IPS-18c (cell line): Measurements from ENCODE around the gene GRAMD1B.

Source experiments
- H3K4me3 ChIP-seq: 2 replicates; pipeline ENCODE4 v1.7.0; 2013; ENCODE audit warnings: low read depth, mild to moderate bottlenecking, low read length, moderate library complexity; ENCODE audit not compliant: insufficient read depth
- H3K9me3 ChIP-seq: one replicate; pipeline ENCODE4 v1.6.1; 2013; ENCODE audit warnings: mild to moderate bottlenecking, low read length, moderate library complexity; ENCODE audit not compliant: control insufficient read depth, insufficient read depth

The GRAMD1B gene

DNA sequence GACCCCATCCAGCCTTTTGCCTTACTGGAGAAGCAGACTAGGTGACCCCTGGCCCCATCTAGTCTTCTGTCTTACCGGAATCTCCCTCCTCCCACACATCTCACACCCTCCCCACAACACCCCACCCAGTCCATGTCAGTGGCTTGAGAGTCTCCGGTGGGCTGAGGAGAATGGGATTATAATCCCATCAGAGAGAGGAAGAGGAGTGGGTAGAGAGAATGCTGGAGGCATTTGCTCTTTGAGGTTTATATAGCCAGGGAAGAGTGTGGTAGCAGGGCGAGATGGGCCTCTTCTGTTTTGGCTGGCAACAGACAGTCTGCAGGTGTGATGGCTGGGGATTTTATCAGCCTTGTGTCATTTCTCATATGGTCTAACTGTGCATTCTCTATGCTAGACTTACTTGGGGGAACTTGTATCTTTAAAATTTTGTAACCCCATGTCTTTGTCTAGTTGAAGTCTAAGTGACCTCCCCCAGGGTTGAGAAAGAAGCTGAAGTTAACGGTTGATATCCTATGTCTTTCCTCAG lies 50.3 kb downstream of the GRAMD1B start:
- no peaks in the 10 kb centered on the region for H3K9me3 ChIP-seq
- H3K4me3 ChIP-seq, result no peak overlapping the region

GRCh38 chr11:123480882-123481281 lies 50.8 kb downstream of the GRAMD1B start:
- H3K4me3 ChIP-seq, result no peak overlapping the region
- no peaks in the 10 kb centered on the region for H3K9me3 ChIP-seq

- Histone ChIP-seq H3K4me3 (no peak overlapping the region), H3K9me3 (no peaks in the 10 kb centered on the region)
Measured at GRCh38 chr11:123481640-123482039, 51.6 kb downstream of the GRAMD1B start.

GRCh38 chr11:123482218-123482617 lies 52.1 kb downstream of the GRAMD1B start:
- Histone ChIP-seq H3K4me3 (no peak overlapping the region), H3K9me3 (no peaks in the 10 kb centered on the region)

- Histone ChIP-seq H3K4me3 (no peak overlapping the region), H3K9me3 (no peaks in the 10 kb centered on the region)
Measured at GRCh38 chr11:123483058-123483457, 53.0 kb downstream of the GRAMD1B start.

DNA sequence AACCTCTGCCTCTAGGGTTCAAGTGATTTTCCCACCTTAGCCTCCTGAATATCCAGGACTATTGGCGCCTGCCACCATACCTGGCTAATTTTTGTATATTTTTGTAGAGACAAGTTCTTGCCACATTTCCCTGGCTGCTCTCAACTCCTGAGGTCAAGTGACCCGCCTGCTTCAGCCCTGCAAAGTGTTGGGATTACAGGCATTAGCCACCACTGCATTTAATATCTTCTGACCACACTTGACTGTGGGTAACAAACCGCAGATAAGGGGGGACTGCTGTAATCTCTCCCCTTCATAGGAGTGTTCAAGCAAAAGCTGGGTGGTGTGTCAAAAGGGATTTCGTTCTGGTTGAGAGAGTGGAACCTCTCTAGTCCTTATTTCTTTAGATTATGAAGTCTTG lies 53.4 kb downstream of the GRAMD1B start:
- H3K4me3 ChIP-seq, result no peak overlapping the region
- no peaks in the 10 kb centered on the region for H3K9me3 ChIP-seq

DNA sequence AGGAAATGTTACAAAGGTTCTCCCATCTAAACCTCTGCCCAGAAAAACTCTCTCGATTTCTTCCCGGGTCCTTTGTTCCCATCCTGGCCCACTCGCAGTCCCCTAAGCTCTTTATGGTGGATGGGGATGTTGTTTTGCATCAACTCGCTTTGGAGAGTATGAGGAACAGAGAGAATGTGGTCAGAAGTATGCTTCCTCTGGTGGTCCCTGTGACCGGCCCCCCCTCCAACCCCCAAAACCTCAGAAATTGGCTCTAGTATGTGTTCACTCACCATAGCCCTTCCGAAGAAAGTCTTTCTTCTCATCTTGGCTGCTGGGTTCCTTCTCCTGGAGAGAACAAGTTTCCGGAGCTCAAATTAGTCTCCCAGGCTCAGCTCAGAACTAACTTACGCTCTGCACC lies 54.4 kb downstream of the GRAMD1B start:
- H3K4me3 ChIP-seq, result no peak overlapping the region
- no peaks in the 10 kb centered on the region for H3K9me3 ChIP-seq

DNA sequence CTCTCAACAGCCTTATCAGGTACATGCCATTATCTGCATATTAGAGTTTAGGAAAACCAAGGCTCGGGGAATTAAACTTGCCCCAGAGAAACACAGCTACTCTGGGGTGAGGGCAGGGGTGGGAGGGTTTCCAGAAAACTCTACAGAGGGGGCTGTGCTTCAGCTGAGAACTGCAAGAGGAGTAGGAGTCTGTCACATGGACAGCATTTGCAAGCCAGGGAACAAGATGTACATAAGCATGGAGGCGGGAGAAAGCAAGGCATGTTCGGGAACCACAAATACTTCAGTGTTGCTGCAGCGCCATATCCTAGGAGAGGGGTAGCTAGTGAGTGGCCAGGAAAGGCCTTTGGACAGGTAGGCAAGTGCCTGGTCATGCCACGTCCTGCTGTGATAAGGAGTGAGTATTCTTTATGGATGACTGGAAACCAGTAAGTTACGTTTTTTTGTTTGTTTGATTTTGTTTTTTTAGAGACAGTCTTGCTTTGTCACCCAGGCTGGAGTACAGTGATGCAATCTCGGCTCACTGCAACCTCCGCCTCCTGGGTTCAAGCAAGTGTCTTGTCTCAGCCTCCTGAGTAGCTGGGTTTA lies 57.2 kb downstream of the GRAMD1B start:
- no peaks in the 10 kb centered on the region for H3K9me3 ChIP-seq
- no peak overlapping the region for H3K4me3 ChIP-seq

GRCh38 chr11:123490527-123490926 lies 60.5 kb downstream of the GRAMD1B start:
- H3K9me3 ChIP-seq, result no peaks in the 10 kb centered on the region
- H3K4me3 ChIP-seq, result no peak overlapping the region

GRCh38 chr11:123491241-123491640 lies 61.2 kb downstream of the GRAMD1B start:
- no peaks in the 10 kb centered on the region for H3K9me3 ChIP-seq

DNA sequence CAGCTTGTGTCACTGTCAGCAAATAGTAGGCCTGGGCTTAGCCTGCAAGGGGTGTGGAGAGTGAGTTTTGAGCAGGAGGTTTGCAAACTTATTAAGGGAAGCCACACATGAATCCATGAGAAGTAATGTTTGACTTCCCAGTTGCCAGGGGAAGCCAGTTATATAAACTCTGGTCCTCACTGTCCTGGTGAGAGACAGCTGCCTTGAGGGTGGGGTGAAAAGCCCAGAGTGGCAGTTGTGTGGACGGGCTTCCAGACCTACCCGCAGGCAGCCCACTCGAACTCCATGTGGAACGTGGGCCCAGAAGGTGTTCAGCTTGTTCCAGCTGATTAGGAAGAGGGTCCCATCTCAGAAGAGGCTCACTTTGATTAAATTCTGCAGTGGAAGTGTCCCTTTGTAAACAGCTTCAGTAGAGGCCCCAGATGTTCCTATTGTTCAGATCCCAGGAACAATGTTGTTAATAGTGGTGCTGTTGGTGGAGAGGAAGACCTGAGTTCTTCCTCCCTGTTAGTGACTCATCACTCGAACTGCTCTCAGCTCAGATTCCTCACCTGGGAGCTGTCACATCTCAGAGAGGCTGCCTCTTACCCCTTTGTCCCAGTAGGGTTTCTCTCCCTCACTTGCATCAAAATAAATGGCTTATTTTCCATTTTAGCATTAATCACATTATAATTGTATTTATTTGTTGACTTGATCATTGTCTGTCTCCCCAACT lies 63.4 kb downstream of the GRAMD1B start:
- Histone ChIP-seq H3K4me3 (no peak overlapping the region), H3K9me3 (no peaks in the 10 kb centered on the region)

More at GRCh38 chr11:123491241-123491640, 61.2 kb downstream of the GRAMD1B start:
- no peak overlapping the region for H3K4me3 ChIP-seq

- Histone ChIP-seq H3K9me3 (no peaks in the 10 kb centered on the region), H3K4me3 (no peak overlapping the region)
Measured at GRCh38 chr11:123494195-123495050, 64.4 kb downstream of the GRAMD1B start.

DNA sequence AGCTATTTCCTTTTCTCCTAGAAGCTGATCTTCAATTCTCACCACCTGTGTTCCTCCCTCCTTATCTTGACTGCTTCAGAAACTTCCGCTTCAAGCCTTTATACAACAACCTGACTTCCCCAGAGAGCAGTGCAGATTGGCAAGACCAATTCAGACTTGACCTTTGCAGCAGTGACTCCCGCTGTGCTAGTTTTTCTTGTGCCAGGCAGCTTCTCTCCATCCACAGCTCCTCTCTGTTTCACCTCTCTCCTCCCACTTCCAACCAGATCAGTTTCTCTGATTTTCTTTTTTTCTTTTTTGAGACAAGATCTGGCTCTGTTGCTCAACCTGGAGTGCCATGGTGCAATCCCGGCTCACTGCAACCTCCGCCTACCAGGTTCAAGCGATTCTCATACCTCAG lies 74.3 kb downstream of the GRAMD1B start:
- Histone ChIP-seq H3K4me3 (no peak overlapping the region), H3K9me3 (no peaks in the 10 kb centered on the region)

DNA sequence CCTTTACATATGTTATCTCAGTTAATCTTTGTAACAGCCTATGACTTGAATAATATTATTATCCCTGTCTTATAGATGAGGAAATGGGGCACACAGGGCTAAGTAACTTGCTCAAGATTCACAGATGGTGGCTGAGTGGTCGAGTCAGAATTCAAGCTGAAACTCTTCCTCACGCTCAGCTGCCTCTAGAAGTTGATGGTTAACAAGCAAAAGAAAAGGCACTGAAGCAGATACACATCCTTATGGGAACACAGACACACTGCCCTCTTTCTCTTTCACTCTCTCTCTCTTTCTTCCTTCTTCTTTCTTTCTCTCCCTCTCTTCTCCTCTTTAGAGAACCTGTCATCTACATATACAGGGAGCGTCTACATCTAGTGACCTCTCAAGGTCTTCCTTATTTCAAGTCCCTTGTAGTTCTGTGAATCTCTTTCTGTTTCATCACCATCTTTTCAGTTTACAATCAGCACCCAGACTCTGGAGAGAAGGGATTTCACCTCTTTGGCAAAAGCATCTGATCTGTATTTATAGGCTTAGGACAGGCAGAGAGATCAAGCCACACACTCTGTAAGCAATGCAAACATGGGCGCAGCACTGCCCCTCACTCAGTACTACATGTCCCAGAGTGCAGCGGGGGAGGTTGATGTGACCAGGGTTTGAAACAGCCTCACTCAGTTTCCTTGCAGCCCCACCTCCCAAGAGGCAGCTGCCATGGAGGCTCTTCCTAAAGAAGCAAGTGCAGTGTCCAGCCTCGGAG lies 75.7 kb downstream of the GRAMD1B start:
- H3K4me3 ChIP-seq, result no peak overlapping the region

DNA sequence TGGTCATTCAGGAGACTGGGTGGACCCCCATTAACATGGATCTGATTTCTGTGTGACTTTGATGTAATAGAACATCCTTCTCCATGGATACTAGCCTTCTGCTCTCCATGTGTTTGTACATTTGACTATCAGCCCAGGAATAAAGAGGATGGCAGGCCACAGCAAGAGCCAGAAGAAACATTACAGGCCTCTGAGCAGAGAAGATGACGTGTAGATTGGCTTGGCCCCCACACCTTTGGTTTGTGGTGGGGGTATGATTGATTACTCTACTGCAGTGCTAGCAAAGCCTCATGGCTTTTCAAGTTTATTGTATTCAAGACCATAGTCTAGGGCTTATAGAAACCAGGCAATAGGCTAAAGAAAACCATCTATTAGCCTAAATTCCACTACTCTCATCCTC lies 77.0 kb downstream of the GRAMD1B start:
- Histone ChIP-seq H3K4me3 (no peak overlapping the region), H3K9me3 (no peaks in the 10 kb centered on the region)

More for the DNA sequence above, 75.7 kb downstream of the GRAMD1B start:
- H3K9me3 ChIP-seq, result no peaks in the 10 kb centered on the region

GRCh38 chr11:123509737-123510578 lies 79.9 kb downstream of the GRAMD1B start:
- H3K4me3 ChIP-seq, result no peak overlapping the region

More at GRCh38 chr11:123509737-123510578, 79.9 kb downstream of the GRAMD1B start:
- H3K9me3 ChIP-seq, result no peaks in the 10 kb centered on the region
